HG03135 (cell line): ENCODE results near the gene CPXM2.

ENCODE experiments used
- ATAC-seq: cut with Tn5 transposase; IDR thresholded peaks from one replicate; pipeline ENCODE4 v1.9.1; 2021; ENCODE audit warnings: mild to moderate bottlenecking, moderate library complexity; ENCODE audit not compliant: unreplicated experiment

Gene CPXM2

GRCh38 chr10:123906296-123906695 is 14.7 kb upstream of the CPXM2 start:
- no peak for ATAC-seq

DNA sequence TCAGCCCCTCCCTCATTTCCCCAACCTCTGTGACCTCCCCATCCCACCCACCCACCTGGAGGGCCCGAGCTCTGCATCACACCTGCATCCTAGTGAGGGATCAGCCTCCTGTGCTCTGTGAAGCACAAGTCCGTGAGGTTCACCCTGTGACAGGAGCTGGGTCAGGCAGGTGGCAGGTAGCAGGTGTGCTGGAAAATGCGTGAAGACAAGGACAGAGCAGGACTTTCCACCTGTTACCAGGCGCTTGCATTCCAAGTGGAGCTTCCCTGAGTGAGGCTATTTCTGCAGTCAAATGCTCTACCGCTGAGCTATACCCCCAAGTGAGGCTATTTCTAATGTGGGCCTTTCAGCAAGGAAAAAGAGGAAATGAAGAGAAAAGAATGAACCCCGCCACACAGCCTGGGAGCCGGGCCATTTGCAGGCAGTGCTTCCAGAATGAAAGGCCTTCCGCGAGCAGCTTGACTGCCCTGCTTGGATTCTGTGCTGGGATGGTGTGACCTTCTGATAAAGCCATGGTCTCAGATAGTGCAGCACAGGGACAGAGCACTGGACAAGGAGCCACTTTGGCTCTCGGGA is 13.3 kb upstream of the CPXM2 start:
- no peak for ATAC-seq

GRCh38 chr10:123903621-123904020 is 12.0 kb upstream of the CPXM2 start:
- no peak for ATAC-seq

- ATAC-seq: no peak
Measured at GRCh38 chr10:123901621-123902020, 10.0 kb upstream of the CPXM2 start.

GRCh38 chr10:123897146-123897545 is 5.5 kb upstream of the CPXM2 start:
- no peak for ATAC-seq

DNA sequence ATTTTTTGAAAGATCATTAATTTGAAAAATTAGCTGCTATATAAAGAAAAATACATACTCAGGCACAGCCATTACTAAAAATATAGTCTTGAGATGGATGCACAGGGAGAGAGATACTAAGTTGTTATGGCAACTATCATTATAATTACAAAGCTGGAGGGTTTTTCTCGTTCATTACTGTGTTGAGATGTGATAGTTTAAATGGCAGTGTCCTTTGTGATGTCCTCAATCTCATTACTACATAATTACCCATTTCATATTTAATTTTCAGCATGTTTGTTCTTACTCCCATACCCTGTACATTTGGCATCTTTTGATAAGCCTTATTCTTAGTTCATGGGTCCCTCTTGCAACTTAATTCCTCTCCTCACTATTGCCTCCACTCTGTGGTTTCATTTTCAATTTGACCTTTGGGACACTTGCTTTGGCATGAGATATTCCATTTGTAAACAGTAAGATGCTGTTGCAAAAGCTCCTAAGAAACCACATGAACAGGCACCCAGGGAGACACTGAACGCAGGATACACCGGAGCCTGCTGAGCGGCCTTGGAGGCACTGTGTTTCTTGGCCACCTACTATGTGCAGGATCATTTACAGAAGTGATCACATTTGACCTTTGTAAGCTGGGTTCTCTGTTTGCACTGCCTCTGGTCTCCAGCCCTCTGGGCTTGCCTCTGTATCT is 4.8 kb upstream of the CPXM2 start:
- ATAC-seq: no peak

- ATAC-seq: no peak
Measured at GRCh38 chr10:123893651-123894050, 2.0 kb upstream of the CPXM2 start.

DNA sequence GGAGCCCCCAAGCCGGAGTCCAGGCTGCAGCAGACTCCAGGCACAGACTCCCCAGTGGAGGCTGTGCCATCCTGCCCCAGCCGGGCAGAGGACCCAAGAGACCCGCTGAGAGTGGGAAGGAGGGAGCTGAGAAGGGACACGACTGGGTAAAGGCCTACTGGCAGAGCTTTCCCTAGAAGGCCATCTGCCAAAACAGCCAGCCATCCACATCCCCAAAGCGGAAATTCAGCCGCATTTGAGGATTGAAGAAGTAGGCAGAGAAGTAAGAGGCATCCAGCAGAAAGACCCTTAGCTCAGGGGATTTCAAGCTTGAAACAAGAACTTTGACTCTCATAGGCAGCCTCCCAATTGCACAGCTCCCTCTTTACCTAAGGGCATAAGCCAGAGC is 857 bp downstream of the CPXM2 start:
- ATAC-seq: no peak

- ATAC-seq: no peak
Measured at GRCh38 chr10:123890226-123890625, 1.4 kb downstream of the CPXM2 start.

GRCh38 chr10:123889821-123890220 is 1.8 kb downstream of the CPXM2 start:
- ATAC-seq: no peak

DNA sequence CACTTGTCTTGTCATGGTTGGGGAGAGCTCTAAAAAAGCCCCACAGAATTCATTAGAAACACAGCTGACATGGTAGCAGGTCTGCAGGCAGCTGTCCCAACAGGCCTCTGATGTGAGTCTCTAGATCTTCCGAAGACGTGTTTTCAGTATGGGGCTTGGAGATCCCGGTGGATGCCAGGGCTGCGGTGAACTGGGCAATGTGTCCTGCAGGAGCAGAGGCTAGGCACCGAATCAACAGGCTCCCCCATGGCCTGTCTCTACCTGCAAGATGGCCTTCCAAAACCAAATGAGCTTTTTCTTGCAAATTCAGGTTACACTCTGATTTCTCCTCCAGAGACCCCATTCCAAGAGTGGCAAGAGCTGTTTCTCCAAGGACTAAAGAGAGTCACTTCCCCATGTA is 2.9 kb downstream of the CPXM2 start:
- no peak for ATAC-seq

DNA sequence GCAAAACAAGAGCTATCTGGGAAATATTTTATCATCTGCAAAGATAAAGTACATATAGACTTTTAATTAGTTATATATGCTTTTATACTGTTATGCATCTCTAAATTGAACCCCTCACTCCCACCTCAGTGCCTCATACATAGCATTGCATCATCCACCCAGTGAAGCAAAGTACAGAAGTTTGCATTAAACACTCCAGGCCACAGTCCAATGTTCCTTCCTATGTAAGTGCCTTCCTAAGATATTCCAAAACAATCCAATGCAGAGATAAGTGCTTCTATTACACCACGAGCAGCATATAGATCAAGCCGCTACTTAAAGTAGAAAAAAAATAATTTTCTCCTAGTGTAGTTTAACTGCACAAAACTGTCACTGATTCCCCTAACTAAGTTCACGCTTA is 3.4 kb downstream of the CPXM2 start:
- no peak for ATAC-seq

GRCh38 chr10:123886292-123886691 is 5.3 kb downstream of the CPXM2 start:
- no peak for ATAC-seq

- no peak for ATAC-seq
Measured at GRCh38 chr10:123885406-123886170, 6.0 kb downstream of the CPXM2 start.

DNA sequence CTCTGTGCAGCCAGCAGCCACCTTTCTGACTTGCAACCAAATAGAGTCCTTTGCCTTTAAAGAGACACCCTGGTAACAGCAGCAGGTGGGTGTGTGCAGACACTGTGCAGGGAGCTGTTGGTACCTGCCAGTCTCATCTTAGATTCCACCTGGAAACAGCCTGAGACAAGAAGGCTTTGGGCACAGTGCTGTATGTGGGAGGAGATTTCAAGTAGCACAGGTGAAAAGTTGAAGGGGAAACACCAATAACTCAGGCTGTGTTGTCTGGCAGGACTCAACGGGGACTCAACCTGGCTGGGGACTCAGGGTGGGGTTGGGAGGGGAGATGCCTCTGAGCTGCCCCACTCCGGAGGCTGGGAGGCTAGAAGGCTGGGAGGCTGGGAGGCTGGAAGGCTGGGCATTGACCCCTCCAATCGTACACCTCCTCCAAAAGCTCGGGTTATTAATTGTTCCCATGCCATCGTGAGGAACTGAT is 6.7 kb downstream of the CPXM2 start:
- ATAC-seq: no peak

GRCh38 chr10:123884351-123884906 is 7.2 kb downstream of the CPXM2 start:
- no peak for ATAC-seq

DNA sequence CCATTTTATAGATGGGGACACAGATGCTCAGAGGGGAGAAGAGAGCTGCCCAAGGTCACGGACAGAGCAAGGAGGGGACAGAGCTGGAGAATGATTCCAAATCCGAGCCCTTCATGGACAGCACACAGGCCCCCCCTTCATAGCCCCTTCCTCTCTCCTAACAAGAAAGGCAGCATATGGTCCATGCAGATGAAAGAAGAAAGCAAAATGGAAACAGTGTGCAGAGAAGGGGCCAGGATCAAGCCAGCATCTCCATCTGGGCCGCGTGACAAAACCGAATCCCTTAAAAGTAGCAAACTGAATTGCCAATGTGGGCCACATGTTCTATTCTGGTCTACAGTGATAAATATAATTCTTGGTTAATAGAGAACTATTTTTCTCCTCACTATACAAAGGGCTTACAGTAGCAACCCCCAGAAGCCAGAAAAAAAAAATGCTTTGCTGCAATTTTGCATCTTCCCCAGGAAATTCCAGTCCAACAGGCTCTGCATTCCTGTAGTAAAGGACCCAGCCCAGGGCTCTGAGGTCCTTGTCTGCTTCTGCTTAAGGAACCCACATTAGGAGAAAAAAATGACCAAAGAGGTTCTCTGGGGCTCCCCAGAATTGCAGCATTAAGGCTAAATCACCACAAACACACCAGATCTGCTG is 7.8 kb downstream of the CPXM2 start:
- no peak for ATAC-seq

DNA sequence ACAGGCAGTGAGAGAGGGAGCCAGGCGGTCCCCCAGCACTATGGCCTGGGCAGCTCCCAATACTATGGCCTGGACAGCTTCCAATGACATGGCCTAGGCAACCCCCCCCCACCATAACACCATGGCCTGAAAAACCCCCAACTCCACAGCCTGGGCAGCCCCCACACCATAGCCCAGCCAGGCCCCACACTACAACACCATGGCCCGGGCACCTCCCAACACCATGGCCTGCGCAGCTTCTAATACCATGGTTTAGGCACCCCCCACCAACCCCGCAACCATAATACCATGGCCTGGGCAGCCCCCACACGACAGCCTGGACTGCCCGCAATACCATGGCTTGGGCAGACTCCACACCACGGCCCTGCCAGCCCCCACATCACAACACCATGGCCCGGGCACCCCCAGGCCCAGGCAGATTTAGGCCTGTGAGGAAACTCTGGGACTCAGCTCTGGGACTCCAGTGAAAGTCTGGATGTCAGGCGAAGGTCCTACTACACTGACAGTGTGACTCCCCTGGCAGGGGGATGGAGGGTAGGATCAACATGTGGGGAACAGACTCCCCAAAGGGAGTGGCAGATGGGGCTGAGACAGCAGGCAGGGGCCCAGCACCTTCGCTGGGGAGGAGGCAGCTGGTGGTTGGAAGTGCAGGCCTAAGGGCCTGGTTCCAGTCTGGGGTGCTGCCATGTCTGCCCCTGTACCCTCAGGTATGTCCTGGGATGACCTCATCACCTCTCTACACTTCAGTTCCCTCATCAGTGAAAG is 8.7 kb downstream of the CPXM2 start:
- no peak for ATAC-seq

DNA sequence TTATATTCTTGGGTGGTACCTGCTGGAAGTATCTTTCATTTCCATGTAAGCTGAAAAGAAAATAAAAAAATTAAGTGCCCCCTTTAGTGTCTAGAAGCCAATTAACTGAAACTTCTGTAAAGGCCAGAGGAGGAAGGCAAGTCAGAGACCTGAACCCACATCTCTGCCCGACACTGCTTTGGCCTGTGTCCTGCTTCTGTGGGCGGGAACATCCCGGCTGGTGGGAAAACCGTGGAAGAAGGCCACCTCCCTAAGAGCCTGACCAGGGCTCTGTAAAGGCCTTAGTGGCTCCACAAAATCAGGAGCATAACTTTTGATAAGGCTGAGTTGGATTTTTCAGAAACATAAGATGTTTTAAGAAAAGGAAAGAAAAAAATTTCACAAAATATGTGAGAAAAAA is 9.4 kb downstream of the CPXM2 start:
- no peak for ATAC-seq

- no peak for ATAC-seq
Measured at GRCh38 chr10:123879606-123880257, 11.9 kb downstream of the CPXM2 start.
